ENCODE measurements around the gene KLHDC8B. TPM values are rescaled to one million over a fixed set of nuclear protein-coding genes. Genes with fewer than 3 reads are reported as not detected.

The KLHDC8B gene
- total and polyA plus RNA-seq, 2 donors (not counting 3 experiments of a cell fraction or from before 2014, with no cell fraction given): 36.0 to 77.8 TPM

- Histone ChIP-seq H3K9me3 (replicated peaks; ENCODE audit: control insufficient read depth, insufficient read depth, low read length) (no peaks in the 10 kb centered on the region), H3K4me2 (ENCODE audit: insufficient read depth, low read length) (peak overlapping the region; percentile 64), H2AFZ (ENCODE audit: low read depth, low read length) (peak overlapping the region; percentile 89), H3K36me3 (ENCODE audit: control insufficient read depth in 2 of 2, extremely low read depth in 1 of 2, insufficient read depth in 2 of 2, low read length in 2 of 2) (no peaks in the 10 kb centered on the region), H3K4me1 (ENCODE audit: control insufficient read depth, extremely low read depth, insufficient read depth, low read length) (no peaks in the 10 kb centered on the region), H4K20me1 (replicated peaks; ENCODE audit: control insufficient read depth, extremely low read depth, insufficient read depth, low read length) (no peaks in the 10 kb centered on the region), H3K79me2 (ENCODE audit: control insufficient read depth, insufficient read depth, low read length) (no peaks in the 10 kb centered on the region), H3K9me1 (replicated peaks; ENCODE audit: control insufficient read depth, extremely low read depth, insufficient read depth, low read length) (no peaks in the 10 kb centered on the region), H3K9ac (replicated peaks; ENCODE audit: extremely low read depth, insufficient read depth, low read length) (peak overlapping the region; percentile 82), H3K4me3 (replicated peaks in 1 of 3; ENCODE audit: insufficient read depth in 1 of 3, low read depth in 1 of 3, low read length in 3 of 3) (peak overlapping the region; percentile 30 to 62 (median 56)), H3K27ac (ENCODE audit: insufficient read depth, low read depth, low read length) (peak overlapping the region; percentile 45), H3K27me3 (ENCODE audit: control insufficient read depth in 2 of 2, insufficient read depth in 2 of 2, low read length in 2 of 2) (no peaks in the 10 kb centered on the region)
- ChIA-PET CTCF (interaction anchor here (1.0 kb wide), 1 partner anchor 29 kb away, joined by 3 read pairs; the partner anchor contains the start of gene KLHDC8B), POLR2A (no interaction called here)
- TF ChIP-seq, protein P1, sequence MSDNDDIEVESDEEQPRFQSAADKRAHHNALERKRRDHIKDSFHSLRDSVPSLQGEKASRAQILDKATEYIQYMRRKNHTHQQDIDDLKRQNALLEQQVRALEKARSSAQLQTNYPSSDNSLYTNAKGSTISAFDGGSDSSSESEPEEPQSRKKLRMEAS (IDR thresholded peaks at IDR 0.05; ENCODE audit: insufficient read depth, insufficient read length): no peak
- no peak for TF ChIP-seq CTCF (IDR thresholded peaks at IDR 0.05; ENCODE audit: extremely low read depth in 1 of 2, insufficient read depth in 1 of 2, low read depth in 1 of 2, low read length in 2 of 2)
- no peak for TF ChIP-seq EZH2 (IDR thresholded peaks at IDR 0.05; ENCODE audit: borderline replicate concordance, low read depth, low read length, severe bottlenecking)
- TF ChIP-seq FOS (IDR thresholded peaks at IDR 0.05; ENCODE audit: borderline replicate concordance, insufficient read depth, low read length): no peak
- TF ChIP-seq GATA2 (IDR thresholded peaks at IDR 0.05; ENCODE audit: insufficient read depth, insufficient read length, low read depth, low read length): no peak
- TF ChIP-seq JUN (IDR thresholded peaks at IDR 0.05; ENCODE audit: borderline replicate concordance, insufficient read depth, insufficient read length, low read depth): no peak
- TF ChIP-seq MYC (IDR thresholded peaks at IDR 0.05; ENCODE audit: low read depth, low read length): no peak
- TF ChIP-seq POLR2AphosphoS5 (IDR thresholded peaks at IDR 0.05; ENCODE audit: insufficient read depth, low read depth, low read length): no peak
- intact Hi-C loops (cut with micrococcal nuclease): no loop called here
- BruUV-seq (replicated peaks): no TSS peak
- DNase-seq (ENCODE audit: low read depth, low spot score) (no peak), FAIRE-seq (no peak)
- dilution Hi-C loops (cut with MboI; ENCODE audit: extremely low pct_ligation_motif_present, low sequenced_read_pairs): no loop called here
Observed at GRCh38 chr3:49199900-49200281, 28.5 kb downstream of the KLHDC8B start.

Measured in endothelial cell of umbilical vein (primary cell).